HG03280 (cell line): ENCODE measurements around the gene VPS16.

Source experiments
- ATAC-seq: cut with Tn5 transposase; IDR thresholded peaks from one replicate; pipeline ENCODE4 v1.9.1; 2021; ENCODE audit warnings: mild to moderate bottlenecking, moderate library complexity; ENCODE audit not compliant: unreplicated experiment

Gene VPS16

GRCh38 chr20:2867081-2867864, 26.7 kb downstream of the VPS16 start:
- ATAC-seq = no peak

GRCh38 chr20:2869381-2869780, 28.8 kb downstream of the VPS16 start:
- no peak for ATAC-seq

GRCh38 chr20:2871111-2871465, 30.5 kb downstream of the VPS16 start:
- ATAC-seq = no peak

- ATAC-seq = no peak
These were observed 31.3 kb downstream of the VPS16 start for GRCh38 chr20:2871661-2872458.

DNA sequence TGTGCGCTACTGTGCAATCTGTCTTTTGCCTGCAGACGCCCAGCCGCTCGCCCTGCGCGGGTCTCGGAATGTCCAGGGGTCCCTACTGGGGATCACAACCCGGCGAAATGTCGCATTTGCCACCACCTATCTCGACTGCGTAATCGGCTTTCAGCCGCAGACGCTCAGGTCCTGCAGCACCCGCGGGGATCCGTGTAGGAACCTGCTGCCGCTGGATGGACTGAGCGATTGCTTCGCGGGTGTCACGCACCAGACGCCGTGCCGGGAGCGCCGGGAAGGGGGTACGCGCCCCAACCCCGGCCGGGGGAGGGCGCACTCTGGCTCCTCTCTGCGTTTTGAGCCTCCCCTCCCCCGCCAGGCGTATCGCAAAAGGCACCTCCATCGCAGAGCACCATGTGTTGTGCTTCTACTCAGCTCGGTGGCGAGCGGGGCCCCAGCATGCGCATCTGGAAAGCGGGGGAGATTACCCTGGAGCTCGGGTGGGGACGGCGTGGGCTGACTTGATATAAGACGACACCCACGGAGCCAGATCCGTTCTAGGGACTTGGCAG, 32.0 kb downstream of the VPS16 start:
- ATAC-seq = peak; percentile 28

DNA sequence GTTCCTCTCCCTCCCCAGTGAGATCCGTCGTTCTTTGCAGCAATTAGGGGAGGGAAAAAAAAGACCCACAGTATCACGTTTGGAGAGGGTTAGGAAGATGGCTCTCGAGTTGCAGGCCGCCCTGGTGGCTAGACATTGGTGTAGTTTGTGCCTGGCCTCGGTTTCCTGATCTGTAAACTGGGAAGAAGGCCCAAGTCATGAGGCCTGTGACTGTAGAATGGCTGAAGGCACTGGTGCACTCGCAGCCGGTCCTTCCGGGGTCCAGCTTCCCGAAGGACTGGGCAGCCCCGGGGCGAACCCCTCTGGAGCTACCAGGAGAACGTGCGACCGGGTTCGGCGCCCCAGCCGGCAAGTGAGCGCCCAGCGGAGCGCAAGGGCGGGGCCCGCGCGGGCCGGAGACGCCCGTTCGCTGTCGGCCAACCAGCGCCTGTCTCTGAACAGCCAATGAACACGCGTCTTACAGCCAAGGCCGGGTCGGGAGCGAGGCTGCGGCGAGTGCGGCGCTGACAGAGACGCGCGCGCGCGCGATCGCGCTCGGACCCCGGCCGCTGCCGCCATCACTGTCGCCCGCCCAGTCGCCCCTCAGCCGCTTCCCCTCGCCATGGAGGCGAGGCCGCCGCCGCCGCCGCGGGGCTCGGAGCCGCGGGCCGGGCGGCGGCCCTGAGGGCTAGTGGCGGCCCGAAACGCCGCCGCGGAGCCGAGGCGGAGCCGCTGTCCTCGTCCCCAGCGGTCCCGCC, 32.6 kb downstream of the VPS16 start, which contains the start of gene PTPRA:
Gene PTPRA (plus strand): TSS at position 472 of the 737 bp plus-strand sequence. CDS start 90,797 bp downstream, outside the sequence.
- ATAC-seq = peak; percentile 94

DNA sequence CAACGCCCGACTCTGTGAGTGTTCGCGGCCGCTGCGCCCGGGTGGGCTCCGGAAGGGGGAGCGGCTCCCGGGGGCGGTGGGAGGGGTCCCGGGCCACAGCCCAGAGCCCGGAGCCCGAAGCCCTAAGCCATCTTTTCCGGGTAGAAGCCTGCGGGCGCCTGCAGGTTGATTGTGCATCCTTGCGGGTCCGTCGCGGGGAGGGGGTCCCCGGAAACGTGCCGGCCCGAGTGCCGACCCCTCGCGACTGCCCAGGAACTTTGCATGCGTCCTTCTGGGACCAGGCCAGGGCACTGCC, 33.1 kb downstream of the VPS16 start:
- no peak for ATAC-seq

GRCh38 chr20:2874456-2874855, 33.9 kb downstream of the VPS16 start:
- ATAC-seq = no peak

DNA sequence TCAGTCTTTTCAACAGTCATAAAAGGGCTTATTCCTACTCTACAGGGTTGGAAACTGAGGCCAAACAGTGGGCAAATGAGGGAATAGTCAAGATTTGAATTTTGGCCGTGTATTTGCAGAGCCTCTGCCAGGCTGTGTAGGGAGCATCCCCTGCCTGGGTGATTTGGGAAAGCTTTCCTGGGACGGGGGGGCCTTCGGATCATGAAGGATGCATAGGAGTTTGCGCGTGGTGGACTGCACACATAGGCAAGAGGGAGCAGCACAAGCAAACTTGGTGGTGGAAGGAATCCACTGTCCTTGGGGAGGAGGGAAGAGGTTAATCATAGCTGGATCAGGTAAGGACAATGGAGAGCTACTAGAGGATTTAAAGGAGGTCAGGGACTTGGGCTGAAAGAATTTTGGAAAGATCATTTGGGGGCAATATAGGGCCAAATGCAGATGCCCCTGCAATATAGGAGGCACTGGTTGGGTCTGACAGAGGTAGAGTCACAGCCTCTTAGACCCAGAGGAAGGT, 35.2 kb downstream of the VPS16 start:
- ATAC-seq = no peak

DNA sequence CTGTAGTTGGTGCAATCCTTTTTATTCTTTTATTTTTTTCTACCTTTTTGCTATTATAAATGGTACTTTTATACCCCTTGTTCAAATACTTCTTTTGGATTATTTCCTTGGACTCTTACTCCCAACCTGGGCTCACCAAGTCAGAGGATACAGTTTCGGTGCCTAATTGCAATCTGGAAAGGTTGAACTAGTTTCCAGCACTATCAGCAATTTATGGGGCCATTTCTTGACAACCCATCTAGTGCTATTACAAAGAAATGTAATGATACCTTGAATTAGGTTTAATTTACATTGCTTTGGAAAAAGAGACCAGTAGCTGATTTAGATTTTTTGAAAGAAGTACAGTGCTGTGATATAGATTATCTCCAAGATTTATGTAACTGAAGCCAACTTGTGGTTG, 38.0 kb downstream of the VPS16 start:
- ATAC-seq = no peak

- no peak for ATAC-seq
These were observed 38.6 kb downstream of the VPS16 start for GRCh38 chr20:2879146-2879545.

GRCh38 chr20:2880650-2881049, 40.1 kb downstream of the VPS16 start:
- ATAC-seq = no peak

DNA sequence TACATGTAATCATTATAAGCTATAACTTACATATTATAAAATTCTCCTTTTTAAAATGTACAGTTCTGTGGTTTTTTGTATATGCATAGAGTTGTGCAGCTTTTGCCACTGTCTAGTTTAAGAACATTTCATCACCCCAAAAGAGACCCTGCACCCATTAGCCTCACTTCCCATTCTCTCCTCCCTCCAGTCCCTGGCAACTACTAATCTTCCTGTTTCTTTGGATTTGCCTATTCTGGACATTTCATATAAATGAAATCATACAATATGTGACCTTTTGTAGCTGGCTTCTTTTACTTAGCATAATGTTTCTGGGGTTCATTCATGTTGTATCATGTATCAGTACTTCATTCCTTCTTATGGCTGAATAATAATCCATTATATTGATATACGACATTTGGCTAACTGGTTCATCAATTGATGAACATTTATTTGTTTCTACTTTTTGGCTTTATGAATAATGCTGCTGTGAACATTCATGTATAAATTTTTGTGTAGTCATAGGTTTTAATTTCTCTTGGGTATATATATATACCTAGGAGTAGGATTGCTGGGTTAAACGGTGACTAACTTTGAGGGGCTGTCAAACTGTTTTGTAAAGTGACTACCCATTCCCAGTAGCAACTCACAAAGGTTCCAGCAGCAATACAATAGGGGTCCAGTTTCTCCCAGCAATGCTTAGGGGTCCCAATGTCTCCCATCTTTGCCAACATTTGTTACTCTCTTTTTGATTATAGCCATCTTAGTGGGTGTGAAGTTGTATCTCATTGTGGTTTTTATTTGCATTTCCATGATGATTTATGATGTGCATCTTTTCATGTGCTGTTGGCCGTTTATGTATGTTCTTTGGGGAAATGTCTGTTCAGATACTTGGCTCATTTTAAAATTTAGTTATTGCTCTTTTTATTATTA, 43.4 kb downstream of the VPS16 start:
- ATAC-seq = no peak

GRCh38 chr20:2887715-2888114, 47.2 kb downstream of the VPS16 start:
- ATAC-seq = no peak

DNA sequence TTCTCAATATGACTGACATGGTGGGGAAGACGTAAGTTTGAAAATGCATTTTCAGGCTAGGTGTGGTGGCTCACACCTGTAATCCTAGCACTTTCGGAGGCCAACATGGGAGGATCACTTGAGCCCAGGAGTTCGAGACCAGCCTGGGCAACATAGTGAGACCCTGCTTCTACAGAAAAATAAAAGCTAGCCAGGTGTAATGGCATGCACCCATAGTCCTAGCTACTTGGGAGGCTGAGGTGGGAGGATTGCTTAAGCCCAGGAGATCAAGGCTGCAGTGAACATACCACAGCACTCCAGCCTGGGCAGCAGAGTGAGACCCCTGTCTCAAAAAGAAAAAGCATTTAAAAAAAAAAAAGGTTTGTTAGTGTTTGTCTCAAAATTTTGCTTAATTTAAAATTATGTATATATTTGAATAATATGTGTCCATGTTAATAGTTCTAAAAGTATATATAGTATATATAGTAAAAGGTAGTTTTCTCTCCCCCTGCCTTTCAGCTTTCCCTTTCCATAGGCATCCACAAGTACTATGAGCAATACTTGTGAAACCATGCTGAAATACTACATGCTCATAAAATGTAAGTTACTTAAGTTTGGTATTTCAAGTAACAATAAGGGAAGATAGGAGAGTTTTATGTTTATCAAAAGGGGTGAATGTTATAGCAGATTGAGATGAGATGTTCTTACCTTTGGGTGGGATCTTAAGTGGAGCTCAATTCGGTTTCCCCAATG, 47.8 kb downstream of the VPS16 start:
- no peak for ATAC-seq

- ATAC-seq = no peak
These were observed 48.7 kb downstream of the VPS16 start for GRCh38 chr20:2889209-2889608.

GRCh38 chr20:2889797-2890196, 49.3 kb downstream of the VPS16 start:
- no peak for ATAC-seq

GRCh38 chr20:2890742-2891141, 50.2 kb downstream of the VPS16 start:
- no peak for ATAC-seq

- ATAC-seq = no peak
These were observed 50.8 kb downstream of the VPS16 start for GRCh38 chr20:2891343-2891742.
